ENCODE data around the gene FAM72B.
"Not testable (repeated sequence)": the region's sequence is repeated elsewhere in the genome, so short reads cannot be mapped to it uniquely, and the experiment has no call there.

Gene FAM72B

DNA sequence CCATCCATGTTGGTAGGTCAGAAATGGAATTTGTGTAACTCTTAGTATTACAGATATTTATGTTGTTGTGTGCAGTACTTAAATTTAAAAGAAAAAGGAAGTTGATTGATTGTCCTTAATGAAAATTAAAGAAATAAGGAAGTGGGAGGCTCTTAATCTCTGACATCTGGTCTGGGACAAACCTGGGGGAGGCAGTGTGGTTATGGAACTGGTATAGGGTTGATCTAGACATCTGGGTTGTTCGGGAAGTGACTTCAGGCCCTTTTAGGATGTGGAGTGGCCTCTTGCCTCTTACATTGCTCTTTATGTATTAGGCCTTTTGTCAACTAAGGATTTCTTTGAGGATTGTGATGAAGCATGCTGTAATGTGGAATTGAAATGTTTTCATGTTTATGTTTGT, 16.1 kb upstream of the FAM72B start:
- DNase-seq = not testable (repeated sequence)

- not testable (repeated sequence) for DNase-seq
Observed at GRCh38 chr1:121199763-121200162, 15.6 kb upstream of the FAM72B start.

GRCh38 chr1:121197095-121197882, 13.1 kb upstream of the FAM72B start:
- not testable (repeated sequence) for DNase-seq

GRCh38 chr1:121192512-121192911, 8.4 kb upstream of the FAM72B start:
- DNase-seq = not testable (repeated sequence)

DNA sequence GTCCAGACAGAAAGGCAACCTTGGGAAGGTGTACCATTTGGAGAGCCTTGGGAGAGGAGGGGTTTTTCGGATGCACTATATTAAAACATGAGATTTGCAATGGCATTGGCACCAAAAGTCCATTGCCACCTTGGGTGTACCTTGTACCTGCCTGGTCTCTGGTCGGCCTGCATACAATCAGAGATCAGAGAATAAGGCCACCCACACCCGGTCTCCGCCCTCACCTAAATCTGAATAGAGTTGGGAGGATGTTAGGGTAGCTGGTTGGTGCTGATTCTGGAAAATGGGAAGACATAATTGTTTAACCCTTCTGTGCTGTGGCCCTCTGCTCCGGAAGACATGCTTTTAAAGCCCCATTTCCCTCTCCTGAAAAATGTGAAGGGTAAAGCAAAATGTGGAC, 3.8 kb upstream of the FAM72B start:
- DNase-seq = not testable (repeated sequence)

- DNase-seq = not testable (repeated sequence)
Observed at GRCh38 chr1:121186191-121186590, 2.1 kb upstream of the FAM72B start.

DNA sequence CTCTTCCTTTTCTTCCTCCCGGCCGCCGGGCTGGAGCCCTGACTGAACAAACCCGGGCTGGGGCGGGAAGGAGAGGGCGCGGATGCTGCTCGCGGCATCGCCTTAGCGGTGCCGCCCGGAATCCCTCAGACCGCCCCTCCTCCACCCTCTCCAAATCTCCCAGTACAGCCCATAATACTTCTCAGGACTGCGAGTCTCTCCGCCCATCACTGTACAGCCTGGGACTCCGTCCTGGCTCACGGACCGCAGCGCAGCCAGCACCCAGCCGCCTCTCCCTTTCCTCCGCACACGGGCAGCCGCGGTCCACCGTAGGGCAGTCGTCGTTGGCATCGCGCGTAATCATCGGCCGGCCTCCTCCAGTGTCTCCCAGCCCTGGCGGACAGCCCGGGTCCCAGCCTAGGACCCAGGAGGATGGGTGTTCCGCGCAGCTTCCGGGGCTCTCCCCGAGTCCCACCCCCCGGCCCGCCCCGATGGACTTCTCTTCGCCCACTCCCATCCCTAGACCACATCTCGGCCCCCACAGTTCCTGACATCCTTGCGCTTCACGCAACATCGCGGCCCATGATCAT, 1.1 kb upstream of the FAM72B start:
- not testable (repeated sequence) for DNase-seq

DNA sequence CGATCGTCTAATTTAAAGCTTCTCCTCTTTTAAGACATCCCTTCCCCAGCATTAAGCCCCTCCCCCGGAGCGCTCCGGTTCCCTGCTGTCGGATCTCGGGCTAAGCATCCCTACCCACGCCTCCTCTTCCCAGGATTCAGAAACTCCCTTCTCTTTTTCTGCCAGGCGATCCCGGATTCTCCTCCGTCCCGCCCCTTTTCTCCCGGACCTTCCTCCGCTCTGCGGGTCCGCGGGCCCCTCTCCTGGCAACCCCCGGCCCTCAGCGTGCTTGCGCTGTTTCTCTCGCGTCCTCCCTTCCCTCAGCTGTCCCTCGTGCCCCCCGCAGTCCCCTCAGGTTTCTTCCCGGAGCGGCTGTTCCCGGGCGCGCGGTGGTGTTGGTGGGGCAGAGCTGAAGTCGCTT, 273 bp downstream of the FAM72B start:
- not testable (repeated sequence) for DNase-seq

- DNase-seq = not testable (repeated sequence)
Observed at GRCh38 chr1:121178197-121178596, 5.9 kb downstream of the FAM72B start.

DNA sequence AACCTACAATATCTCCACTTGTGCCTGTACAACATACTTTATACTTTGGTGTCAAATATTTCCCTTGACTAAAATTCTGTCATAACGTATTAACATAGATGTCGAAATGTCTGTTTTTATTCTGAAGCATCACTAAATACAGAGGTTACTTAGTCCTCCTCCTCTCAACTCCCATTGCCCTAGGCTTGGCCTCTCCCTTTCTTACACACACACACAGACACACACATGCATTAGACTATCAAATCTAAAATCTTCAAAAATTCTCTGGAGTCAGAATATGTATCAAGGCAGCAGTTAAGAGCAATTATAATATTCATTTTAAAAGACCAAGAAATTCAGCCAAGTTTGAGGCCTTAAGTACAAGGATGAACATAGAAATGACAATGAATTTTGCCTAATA, 7.5 kb downstream of the FAM72B start:
- DNase-seq = not testable (repeated sequence)

GRCh38 chr1:121168152-121168668, 15.9 kb downstream of the FAM72B start:
- DNase-seq = not testable (repeated sequence)

GRCh38 chr1:121167225-121167738, 16.9 kb downstream of the FAM72B start:
- DNase-seq = not testable (repeated sequence)

GRCh38 chr1:121165296-121165695, 18.8 kb downstream of the FAM72B start:
- not testable (repeated sequence) for DNase-seq

DNA sequence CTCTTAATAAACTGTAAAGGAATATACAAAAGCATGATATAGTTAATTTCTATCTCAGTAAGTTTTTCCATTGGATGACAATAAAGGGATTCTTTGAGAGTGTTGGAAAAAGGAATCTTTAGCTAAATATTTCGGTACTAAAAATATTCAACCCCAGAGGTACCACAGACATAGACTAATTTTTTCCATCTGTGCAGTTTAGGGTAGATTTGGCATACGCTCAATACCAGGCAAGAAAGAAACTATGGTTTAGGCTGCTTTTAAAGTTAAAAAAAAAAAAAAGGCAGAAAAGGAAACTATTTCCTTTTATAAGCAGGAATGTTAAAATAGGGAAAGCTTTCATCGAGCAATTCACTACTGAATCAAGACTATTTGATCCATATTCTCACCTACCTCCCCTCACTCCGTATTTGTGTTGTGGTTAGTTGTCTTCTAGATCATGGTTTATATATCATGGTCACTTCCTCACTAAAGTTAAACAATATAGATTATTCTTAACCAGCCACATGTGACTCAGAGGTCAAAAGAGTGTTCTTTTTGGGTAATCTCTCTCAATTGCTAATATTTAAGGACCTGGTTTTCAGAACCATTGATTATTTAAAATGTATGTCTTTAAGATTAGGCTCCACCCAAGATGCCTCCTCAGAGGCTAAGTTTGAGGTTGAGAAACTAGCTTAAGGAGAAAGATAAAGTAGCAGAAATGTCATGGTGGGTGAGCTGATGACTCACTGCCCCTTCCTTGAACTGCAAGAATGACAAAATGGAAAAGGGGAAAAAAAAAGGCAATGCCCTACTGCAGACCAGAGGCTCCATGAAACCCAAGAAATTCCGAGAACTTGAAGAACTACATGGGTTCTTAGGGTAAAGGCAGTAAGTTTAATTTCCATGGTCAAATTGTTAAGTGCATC, 20.0 kb downstream of the FAM72B start:
- not testable (repeated sequence) for DNase-seq

- not testable (repeated sequence) for DNase-seq
Observed at GRCh38 chr1:121161199-121161901, 22.8 kb downstream of the FAM72B start.

DNA sequence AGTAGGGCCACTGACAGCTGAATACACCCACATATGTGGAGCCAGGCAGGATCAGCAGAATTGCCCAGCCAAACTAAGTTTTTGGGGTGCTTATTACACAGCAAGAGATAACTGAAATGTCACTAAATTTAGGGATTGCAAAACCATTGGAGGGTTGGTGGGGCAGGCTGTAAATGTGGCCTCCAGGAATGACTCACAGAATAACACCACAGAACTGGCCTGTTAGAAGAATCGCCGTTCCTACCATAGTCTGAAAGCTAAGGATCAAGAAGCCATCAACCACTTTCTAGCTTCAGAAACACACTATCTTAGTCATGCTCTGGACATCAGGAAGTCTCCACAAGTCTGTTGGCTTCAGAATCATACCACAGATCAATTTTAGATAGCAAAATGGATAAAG, 24.0 kb downstream of the FAM72B start:
- not testable (repeated sequence) for DNase-seq

GRCh38 chr1:121157609-121158008, 26.5 kb downstream of the FAM72B start:
- not testable (repeated sequence) for DNase-seq

GRCh38 chr1:121156958-121157603, 27.1 kb downstream of the FAM72B start:
- DNase-seq = not testable (repeated sequence)

DNA sequence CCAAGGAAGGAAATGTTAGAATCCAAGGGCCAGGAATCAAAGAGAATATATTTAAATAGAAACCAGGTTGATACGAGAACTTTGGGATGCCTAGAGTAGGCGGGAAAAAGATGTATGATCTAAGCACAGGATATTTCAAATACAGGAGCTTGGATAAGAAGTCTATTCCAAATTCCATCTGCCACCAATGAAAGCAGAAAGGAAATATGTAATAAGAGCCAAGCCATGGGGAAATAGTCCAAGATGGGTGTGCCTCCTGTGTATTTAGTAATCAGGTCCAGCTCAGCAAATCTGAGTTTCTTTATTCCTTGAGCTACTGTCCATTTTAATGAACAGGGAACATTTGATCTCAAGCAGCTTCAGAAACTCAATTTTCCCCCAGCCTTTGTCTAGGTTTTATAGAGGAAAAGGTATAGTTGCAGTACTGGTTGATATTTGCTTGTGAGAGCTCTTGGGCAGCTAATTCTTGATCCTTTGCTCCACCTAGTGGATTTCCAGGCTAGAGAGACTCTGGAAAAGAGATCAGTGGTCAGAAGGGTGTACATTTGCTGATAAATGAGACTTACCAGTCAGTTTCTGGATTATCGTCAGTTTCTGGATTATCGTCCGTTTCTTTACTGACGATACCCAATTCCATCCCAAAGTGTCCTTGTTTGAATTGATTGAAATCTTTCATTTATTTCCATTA, 28.3 kb downstream of the FAM72B start:
- peak in 1 of 14 donors; percentile 70 for DNase-seq

- DNase-seq = not testable (repeated sequence)
Observed at GRCh38 chr1:121154811-121155210, 29.3 kb downstream of the FAM72B start.

All from C1 segment of cervical spinal cord (tissue), 14 donors.